ENCODE results near the gene NCEH1. TPM values are rescaled to one million over a fixed set of nuclear protein-coding genes. Genes with fewer than 3 reads are reported as not detected.
A peak's percentile ranks its signal among the peaks of the same experiment; 100 is the strongest.

NCEH1 gene
- total and polyA plus RNA-seq, 10 of the 15 experiments (the other 5 are each of a cell fraction or from before 2014, with no cell fraction given): 1.8 to 8.1 (median 4.5) TPM

GRCh38 chr3:172591876-172592771, 118.7 kb downstream of the NCEH1 start (continued):
- TF ChIP-seq TAF1 (IDR thresholded peaks at IDR 0.05; ENCODE audit: borderline replicate concordance, low read depth, low read length) (peak; percentile 40; the same call in 1 of the 2 replicates), CREB1 (IDR thresholded peaks at IDR 0.05; ENCODE audit: low read depth) (peak; percentile 86), MLLT1 (IDR thresholded peaks at IDR 0.05) (peak; percentile 98), GABPA (IDR thresholded peaks at IDR 0.05; ENCODE audit: low read depth) (peak; percentile 74), PAX8 (IDR thresholded peaks at IDR 0.05) (no peak), SMAD1 (IDR thresholded peaks at IDR 0.05; ENCODE audit: low read depth, partially characterized antibody) (no peak), TCF3 (IDR thresholded peaks at IDR 0.05; ENCODE audit: borderline replicate concordance, insufficient read depth, low read depth, low read length) (peak; percentile 93; the same call in 1 of the 2 replicates), SMARCA5 (IDR thresholded peaks at IDR 0.05) (peak; percentile 90), YY1 (IDR thresholded peaks at IDR 0.05; ENCODE audit: low read depth, low read length) (0 out of 2 replicates have a peak, but pooled peaks have one; percentile 39), ZBED1 (IDR thresholded peaks at IDR 0.05; ENCODE audit: borderline replicate concordance) (peak; percentile 95; the same call in 1 of the 2 replicates), CBX5 (IDR thresholded peaks at IDR 0.05; ENCODE audit: low read depth) (peak; percentile 88), BCL11A (IDR thresholded peaks at IDR 0.05; ENCODE audit: low read depth, low read length) (peak; percentile 97), SMAD5 (IDR thresholded peaks at IDR 0.05; ENCODE audit: low read depth) (no peak), IKZF2 (IDR thresholded peaks at IDR 0.05) (peak; percentile 100), MEF2A (IDR thresholded peaks at IDR 0.05; ENCODE audit: insufficient read depth, low read depth, low read length) (peak; percentile 58; the same call in 1 of the 2 replicates), ZNF217 (IDR thresholded peaks at IDR 0.05) (peak; percentile 93), TARDBP (IDR thresholded peaks at IDR 0.05; ENCODE audit: borderline replicate concordance) (no peak), CEBPB (IDR thresholded peaks at IDR 0.05; ENCODE audit: borderline replicate concordance in 1 of 2, low read depth in 2 of 2, low read length in 2 of 2) (peak in 1 of 2 experiments; percentile 98; a peak in 1 of 4 replicates), ZNF207 (IDR thresholded peaks at IDR 0.05; ENCODE audit: borderline replicate concordance) (peak; percentile 67; the same call in 1 of the 2 replicates), NKRF (conservative IDR thresholded peaks at IDR 0.05) (peak; percentile 49; the same call in 1 of the 2 replicates), STAT3 (IDR thresholded peaks at IDR 0.05; ENCODE audit: low read depth, low read length) (peak; percentile 82; the same call in 1 of the 2 replicates), PBX3 (IDR thresholded peaks at IDR 0.05; ENCODE audit: insufficient replicate concordance, low read depth, low read length) (peak; percentile 65), POLR2AphosphoS5 (IDR thresholded peaks at IDR 0.05; ENCODE audit: low read length) (0 out of 2 replicates have a peak, but pooled peaks have one; percentile 45), ETV6 (conservative IDR thresholded peaks at IDR 0.05 in 1 of 2, IDR thresholded peaks at IDR 0.05 in 1 of 2; ENCODE audit: borderline replicate concordance in 1 of 2, low read depth in 1 of 2) (peak in 1 of 2 experiments; percentile 98; a peak in 2 of 4 replicates)
